ENCODE results near the gene TOP3B. TPM values are rescaled to one million over a fixed set of nuclear protein-coding genes. Genes with fewer than 3 reads are reported as not detected.

Gene TOP3B
- total RNA-seq, 1 donor from 2014 or later, result 10.4 TPM

DNA sequence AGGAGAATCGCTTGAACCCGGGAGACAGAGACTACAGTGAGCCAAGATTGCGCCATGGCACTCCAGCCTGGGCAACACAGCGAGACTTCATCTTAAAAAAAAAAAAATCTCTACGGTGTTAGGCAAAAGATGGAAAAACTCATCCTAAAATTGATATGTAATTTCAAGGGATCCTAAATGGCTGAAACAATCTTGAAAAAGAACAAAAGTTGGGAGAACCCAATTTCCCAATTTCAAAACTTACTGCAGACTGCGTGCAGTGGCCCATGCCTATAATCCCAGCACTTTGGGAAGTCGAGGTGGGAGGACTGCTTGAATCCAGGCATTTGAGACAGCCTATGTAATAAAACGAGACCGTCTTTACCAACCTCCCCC lies 31.7 kb upstream of the TOP3B start:
- intact Hi-C loops (cut with DNase I), result no loop called here
- no peak for DNase-seq (ENCODE audit: missing footprints)
- ATAC-seq, result no peak

DNA sequence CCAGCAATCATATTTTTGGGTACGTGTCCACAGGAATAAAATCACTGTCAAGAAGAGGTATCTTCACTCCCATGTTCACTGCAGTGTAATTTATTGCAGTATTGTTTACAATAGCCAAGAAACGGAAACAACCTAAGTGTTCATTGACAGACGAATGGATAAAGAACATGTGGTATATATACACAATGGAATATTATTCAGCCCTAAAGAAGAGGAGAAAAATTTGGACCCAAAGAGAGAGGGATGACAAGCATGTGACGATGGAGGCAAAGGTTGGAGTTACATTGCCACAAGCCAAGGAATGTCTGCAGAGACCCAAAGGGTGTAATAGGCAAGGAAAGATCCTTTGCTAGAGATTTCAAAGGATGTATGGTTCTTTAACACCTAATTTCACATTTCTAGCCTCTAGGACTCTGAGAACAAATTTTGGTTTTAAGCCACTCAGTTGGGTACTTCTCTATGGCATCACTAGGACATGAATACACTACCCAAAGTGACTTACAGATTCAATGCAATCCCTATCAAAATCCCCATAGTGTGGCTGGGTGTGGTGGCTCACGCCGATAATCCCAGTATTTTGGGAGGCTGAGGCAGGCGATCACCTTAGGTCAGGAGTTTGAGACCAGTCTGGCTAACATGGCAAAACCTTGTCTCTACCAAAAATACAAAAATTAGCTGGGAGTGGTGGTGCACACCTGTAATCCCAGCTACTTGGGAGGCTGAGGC lies 31.1 kb upstream of the TOP3B start:
- DNase-seq (ENCODE audit: missing footprints), result no peak
- intact Hi-C loops (cut with DNase I), result no loop called here
- ATAC-seq, result no peak

DNA sequence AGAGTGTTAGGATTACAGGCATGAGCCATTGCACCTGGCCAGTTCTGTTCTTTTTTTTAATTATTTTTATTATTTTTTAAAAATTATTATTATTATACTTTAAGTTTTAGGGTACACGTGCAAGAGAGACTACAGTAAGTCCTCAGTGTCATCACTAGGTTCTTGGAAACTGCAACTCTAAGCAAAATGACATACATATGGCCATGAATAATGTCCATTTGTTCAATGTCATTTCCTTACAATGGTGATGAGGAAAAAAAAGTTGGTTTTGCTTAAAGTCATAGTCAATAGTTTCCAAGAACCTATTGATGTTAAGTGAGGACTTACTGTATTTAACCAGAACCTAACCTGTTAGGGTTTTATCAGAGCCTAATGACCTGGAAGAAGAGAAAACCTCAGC lies 29.4 kb upstream of the TOP3B start:
- DNase-seq (ENCODE audit: missing footprints), result no peak
- intact Hi-C loops (cut with DNase I), result no loop called here
- no peak for ATAC-seq

DNA sequence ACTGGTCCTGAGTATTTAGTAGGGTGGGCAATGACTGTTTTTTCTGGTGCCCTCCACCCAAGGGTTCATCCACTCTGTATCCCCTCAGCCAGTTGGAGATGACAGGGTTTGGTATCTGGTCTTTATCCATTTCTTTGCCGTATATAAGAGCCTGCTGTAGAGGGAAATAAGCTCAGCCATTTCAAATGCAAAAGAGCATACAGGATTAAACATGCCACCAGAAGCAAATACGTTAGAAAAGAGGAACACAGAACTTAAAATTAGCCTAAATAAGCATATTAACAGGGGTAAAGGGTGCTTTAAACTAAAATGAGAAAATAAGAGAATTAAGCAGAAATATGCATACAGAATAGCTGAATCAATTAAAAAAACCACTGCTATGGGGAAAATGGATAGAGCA lies 27.8 kb upstream of the TOP3B start:
- intact Hi-C loops (cut with DNase I), result no loop called here

DNA sequence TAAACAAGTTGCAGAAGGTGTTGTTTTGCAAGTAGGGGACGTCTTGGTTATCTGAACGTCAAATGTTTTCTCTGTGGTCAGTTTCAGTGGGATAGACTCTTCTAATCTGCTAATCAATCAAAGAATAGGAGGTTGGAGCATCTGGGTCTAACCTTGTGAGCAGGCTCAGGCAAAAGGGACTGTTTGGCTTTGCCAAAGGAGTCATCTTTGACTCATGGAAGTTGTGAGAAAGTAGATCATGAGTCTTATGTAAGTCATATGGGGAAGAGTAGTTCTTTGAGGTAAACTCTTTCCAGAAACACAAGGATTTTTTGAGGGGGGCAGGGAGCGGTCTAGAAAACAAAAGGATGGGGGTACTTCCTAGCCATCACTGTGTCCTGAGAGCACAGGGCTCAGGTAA lies 27.1 kb upstream of the TOP3B start:
- DNase-seq (ENCODE audit: missing footprints) (no peak), ATAC-seq (no peak)
- intact Hi-C loops (cut with DNase I), result no loop called here

More for the DNA sequence above, 27.8 kb upstream of the TOP3B start:
- DNase-seq (ENCODE audit: missing footprints), result no peak
- no peak for ATAC-seq

DNA sequence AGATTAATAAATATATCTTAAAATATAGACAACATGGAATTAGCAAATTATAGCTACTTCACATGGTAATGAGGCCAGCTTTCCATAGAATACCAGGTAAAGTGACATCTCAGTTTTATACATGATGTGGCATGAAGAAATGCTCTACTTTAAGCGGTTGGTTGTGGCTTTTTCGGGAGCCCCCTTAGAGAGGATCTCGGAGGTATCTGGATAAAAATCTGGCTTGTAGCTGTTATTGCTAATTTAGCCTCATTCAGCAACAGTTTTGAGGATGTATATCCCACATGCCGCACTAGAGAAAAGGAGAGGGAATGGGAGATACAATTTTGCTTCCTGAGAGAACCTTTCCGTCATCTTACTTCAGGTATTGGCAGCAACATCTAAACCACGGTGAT lies 24.0 kb upstream of the TOP3B start:
- intact Hi-C loops (cut with DNase I), result no loop called here
- DNase-seq (ENCODE audit: missing footprints) (no peak), ATAC-seq (no peak)

DNA sequence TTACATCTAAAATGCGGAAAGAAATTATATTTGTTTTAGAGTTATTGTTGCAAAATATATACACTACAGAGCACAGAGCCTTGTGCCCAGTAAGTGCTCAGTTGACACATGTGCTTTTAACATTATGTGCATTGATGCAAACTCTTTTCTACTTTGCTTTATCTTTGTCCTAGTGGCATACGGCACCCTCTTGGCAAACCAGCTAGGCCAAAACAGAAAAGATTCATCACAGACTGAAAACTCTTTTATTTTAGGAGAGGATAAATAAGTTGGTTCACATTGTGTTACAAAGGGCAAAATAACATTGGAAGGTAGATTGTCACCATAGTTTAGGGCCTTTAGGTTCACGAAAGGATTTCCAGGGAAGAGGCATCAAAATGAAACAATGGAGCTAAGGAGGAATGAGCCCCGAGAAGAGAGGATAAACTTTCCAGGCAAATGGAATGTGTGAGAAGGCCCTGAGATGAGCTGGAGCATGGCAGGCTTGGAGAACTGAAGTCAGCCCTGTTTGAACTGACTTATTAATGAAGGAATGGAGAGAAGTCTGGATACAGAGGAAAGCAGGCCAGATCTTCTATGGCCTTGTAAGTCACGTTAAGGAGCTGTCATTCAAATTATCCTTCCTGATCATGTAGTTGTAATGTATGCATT lies 23.5 kb upstream of the TOP3B start:
- intact Hi-C loops (cut with DNase I), result no loop called here
- DNase-seq (ENCODE audit: missing footprints), result no peak
- ATAC-seq, result no peak

DNA sequence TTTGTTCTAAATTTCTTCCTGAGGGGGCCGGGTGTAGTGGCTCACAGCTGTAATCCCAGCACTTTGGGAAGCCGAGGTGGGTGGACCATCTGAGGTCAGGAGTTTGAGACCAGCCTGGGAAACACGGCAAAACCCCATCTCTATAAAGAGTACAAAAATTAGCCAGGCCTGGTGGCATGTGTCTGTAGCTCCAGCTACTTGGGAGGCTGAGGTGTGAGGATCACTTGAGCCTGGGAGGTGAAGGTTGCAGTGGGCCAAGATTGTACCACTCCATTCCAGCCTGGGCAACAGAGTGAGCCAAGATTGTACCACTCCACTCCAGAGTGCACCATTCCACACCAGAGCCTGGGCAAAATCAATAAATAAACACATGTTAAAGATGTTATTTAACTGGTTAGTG lies 20.6 kb upstream of the TOP3B start:
- no peak for DNase-seq (ENCODE audit: missing footprints)
- ATAC-seq, result no peak
- intact Hi-C loops (cut with DNase I), result no loop called here

DNA sequence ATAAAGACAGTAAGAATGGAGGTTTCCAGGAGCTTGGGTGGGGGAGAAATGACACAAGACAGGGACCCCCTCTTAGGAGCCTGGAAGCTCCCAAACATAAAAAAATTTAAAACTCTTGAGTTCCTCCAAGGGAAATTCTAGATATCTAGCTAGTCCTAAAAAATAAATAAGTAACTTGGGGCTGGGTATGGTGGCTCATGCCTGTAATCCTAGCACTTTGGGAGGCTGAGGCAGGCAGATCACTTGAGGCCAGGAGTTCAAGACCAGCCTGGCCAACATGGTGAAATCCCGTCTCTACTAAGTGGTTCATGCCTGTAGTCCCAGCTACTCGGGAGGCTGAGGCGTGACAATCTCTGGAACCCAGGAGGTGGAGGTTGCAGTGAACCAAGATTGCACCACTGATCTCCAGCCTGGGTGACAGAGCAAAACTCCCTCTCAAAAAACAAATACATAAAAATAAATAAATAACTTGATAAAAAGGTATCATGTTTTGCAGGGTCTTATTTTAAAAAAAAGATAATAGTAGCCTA lies 20.0 kb upstream of the TOP3B start:
- DNase-seq (ENCODE audit: missing footprints) (no peak), ATAC-seq (no peak)
- intact Hi-C loops (cut with DNase I), result no loop called here

DNA sequence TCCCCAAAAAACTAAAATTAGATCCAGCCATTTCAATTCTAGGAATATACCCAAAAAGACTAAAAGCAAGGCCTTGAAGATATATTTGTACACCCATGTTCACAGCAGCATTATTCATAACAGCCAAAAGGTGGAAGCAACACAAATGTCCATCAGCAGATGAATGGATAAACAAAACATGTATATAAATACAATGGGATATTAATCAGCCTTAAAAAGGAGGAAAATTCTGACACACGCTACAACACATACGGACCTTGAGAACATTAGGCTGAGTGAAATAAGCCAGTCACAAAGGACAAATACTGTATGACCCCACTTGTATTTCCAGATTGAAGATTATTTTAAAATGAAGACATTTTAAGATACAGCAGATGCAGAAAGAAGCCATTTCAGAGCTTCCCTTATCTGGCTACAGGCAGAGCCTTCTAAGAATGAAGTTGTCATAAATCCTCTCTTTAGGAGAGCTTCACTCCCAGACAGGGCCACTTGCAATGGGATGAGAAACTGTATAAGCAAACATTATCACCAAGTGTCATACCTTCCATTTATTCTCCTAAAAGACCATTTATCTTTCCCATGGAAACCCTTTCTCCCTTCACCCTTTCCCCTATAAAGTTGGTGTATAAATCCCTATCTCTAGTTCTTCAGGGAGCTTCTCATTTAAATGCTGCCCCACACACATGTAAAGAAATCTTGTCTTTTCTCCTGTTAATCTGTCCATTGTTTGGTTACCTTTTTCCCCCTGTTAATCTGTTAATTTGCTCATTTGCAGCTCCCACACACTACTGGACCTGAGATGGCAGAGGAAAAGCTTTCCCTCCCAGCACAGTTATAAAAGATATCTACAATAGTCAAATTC lies 19.3 kb upstream of the TOP3B start:
- ATAC-seq (no peak), DNase-seq (ENCODE audit: missing footprints) (no peak)
- intact Hi-C loops (cut with DNase I), result no loop called here

DNA sequence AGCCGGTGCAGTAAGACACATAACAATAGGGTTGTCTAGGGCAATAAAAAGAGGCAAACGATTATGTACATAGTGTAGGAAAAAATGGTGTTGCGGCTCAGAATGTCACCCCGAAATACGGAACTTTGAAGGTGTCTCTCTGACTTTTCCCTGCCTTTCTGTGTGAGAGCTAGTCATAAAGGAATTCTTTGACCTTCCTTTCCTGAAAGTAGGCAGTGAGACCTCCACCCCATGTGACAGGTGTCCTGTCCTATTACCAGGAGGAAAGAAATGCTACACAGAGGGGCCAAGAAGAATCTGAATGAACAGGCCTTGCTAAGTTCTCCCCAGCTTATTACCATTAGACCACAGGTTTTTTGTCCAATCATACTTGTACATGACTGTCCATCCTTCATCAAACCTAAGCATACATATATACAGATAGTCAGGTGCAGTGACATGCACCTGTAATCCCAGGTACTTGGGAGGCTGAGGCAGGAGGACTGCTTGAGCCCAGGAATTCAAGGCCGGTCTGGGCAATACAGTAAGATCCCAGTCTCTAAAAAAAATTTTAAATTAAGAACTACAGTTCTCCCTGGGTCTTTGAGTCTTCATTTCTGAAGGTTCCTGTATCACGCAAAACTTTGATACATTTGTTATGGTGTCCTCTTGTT lies 16.1 kb upstream of the TOP3B start:
- intact Hi-C loops (cut with DNase I), result no loop called here
- DNase-seq (ENCODE audit: missing footprints) (no peak), ATAC-seq (no peak)

DNA sequence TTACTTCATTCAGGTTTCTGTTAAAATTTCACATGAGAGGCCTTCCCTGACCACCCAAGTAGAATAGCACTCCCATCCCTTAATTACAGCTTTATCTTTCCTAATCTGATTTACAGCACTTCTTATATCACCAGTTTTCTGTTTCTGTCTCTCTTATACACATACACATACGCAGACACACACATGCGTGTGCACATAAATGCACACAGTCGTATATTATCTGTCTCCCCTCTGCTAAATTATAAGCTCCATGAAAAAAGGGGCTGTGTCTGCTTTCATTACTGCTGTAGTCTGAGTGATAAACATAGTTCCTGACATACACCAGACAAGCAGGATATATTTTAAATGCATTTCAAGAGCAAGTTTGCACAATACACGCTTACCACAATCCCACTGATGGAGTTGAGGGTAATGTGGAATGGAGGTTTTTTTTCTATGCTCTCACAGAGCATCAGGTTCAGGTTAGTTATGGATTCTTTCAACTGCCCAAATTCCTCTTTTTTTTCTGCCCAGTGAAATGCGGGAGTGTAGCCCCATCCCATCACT lies 13.7 kb upstream of the TOP3B start:
- no peak for DNase-seq (ENCODE audit: missing footprints)
- intact Hi-C loops (cut with DNase I), result no loop called here
- ATAC-seq, result no peak

DNA sequence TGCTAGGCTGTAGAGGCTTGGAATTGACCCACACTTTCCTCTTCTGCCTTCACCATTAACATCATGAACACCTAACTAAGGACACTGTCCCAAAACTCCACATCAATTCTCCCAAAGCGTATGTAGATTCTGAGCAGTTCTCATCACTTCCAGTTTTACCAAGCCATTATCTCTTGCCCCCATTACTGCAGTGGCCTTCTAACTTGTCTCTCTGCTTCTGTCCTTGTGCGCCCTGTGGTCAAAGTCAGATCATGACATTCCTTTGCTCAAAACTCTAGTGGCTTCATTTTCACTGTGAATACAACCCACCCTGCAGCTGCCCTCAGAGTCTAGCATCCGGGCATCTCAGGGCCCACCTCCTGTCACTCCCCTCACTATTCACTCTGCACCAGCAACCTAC lies 13.1 kb upstream of the TOP3B start:
- ATAC-seq (no peak), DNase-seq (ENCODE audit: missing footprints) (no peak)
- intact Hi-C loops (cut with DNase I), result no loop called here

DNA sequence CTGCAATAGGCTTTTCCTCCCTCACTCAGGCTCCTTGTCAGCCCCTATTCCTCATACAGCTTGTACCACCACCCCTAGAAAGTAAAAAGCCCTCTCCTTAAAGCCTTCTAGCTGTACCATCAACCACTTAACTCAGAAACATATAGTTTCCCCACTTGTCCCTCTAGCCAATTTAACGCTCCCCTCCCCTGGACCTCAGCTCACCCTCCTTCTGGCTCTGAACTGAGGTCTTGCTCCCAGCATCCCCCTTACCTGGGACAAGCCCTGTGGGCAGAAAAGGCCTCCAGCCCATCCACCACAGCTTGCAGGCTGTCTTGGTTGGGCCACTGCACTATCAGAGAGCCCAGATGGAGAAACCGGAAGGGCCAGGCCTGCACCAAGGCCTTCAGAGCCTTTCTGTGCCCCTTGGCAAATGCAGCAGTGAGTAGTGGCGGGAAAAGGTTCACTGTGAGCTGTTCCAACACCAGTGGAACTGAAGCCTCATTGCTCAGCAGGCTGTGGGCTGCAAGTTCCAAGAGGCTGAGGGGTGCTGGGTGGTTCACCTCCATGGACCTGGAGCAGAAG lies 12.4 kb upstream of the TOP3B start:
- DNase-seq (ENCODE audit: missing footprints) (no peak), ATAC-seq (no peak)
- intact Hi-C loops (cut with DNase I), result no loop called here

DNA sequence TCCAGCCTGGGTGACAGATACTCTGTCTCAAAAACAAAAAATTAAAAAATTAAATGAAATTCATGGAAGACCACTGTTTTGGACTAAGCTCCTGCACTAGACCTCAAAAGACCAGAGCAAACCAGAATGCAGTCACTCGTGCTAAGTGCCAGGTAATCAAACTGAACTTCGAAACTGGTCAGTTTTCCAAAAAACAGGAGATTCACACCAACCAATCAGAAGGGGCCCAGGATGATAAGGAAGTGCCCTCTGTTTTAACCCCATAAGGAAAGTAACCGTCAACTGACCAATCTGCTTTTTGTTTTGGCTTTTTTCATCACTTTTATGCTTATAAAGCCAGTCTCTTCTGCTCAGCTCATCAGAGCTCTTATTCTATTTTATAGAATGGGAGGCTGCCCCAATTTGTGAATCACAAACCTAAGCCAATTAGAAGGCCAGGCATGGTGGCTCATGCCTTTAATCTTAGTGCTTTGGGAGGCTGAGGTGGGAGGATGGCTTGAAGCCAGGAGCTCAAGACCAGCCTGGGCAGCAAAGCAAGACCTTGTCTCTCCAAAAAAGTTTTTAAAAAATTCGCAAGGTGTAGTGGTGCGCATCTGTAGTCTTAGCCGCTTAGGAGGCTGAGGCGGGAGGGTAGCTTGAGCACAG lies 10.1 kb upstream of the TOP3B start:
- DNase-seq (ENCODE audit: missing footprints), result no peak
- intact Hi-C loops (cut with DNase I), result no loop called here
- ATAC-seq, result no peak

DNA sequence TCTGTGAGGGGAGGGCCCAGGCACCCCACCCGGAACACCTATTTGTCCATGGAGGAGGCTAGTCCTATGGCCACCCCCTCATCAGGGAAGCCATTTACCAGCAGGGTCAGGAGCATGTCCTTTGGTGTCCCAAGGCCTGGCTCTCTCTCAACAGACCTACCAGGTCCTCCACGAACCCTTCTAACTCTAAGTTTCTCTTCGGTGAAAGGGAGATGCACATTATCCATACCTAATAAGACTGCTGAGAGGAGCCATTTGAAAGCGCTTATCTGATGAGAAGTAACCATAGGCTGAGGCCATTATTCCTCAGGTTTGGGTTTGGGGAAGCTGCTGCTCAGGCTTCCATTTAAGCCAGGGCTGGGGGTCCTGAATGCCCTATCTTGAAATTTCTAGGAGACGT lies 9.2 kb upstream of the TOP3B start:
- intact Hi-C loops (cut with DNase I), result no loop called here
- DNase-seq (ENCODE audit: missing footprints) (no peak), ATAC-seq (no peak)

DNA sequence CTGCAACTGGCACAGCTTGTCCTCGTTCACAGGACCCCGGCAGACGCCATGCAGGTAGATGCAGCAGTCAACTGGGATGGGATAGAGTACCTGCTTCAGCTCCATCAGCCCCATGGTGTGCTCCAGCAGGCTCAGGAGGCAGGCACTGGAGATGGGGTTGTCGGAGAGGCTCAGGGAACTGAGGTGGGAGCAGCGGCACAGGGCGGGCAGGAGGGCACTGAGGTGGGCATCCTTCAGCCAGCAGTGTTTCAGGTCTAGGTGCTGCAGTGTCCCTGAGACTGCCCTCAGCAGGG lies 8.7 kb upstream of the TOP3B start:
- DNase-seq (ENCODE audit: missing footprints) (no peak), ATAC-seq (no peak)
- intact Hi-C loops (cut with DNase I), result no loop called here

DNA sequence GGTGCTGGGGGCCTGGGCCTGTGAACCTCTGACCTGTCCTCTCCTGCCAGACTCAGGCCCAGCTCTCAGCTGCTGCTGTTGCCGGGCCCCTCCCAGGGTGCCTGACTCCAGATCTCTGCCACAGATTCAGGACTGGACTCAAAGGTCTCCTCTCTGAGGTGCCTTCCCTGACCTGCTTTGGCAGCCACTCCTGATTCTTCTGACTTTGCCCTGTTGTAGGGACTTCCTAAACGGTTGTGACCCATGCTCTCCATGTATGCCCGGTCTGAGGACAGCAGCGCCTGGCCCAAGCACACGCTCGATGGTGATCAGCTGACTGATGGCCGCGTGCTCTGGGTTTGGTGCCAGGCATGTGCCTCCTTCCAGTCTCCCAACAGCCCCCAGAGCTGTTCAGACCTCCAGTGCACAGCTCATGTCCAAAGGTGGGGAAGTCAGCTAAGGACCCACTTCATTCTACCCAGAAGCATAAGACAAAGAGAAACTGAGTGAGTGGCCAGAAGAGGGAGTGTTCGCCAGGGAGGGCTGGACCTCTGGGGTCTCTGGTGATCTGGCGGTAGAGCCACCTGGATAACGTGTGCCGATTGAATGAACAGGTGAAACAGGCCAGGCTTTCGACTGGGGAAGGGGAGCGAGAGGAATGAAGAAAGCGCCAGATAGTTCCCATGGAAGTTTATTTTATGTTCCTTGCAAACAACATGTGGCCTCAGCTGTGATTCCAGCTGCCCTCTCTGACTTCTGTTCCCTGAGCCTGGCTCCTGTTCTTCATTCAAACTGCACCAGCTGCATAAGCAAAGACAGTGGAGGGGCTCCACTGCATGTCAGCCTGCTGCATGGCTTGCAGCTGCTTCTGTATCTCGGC lies 8.1 kb upstream of the TOP3B start:
- DNase-seq (ENCODE audit: missing footprints) (no peak), ATAC-seq (no peak)
- intact Hi-C loops (cut with DNase I), result no loop called here

Measured in Right ventricle myocardium inferior (tissue), 1 donor.